Adrenal gland (tissue), 5 donors: ENCODE measurements around the gene TRAPPC10.

Experiments used
- POLR2A ChIP-seq, 2 donors: fragments of 450-650 bp; IDR thresholded peaks; one replicate each; pipeline ENCODE4 v1.6.1; 2017; ENCODE audit warnings: antibody characterized with exemption in 2 of 2, mild to moderate bottlenecking in 2 of 2, moderate library complexity in 1 of 2
- TF ChIP-seq, protein P1 (sequence below), 6 experiments: fragments of 450-650 bp in 4 of 6; fragments of 200-600 bp in 2 of 6; sonication (generic) in 1 of 6; IDR thresholded peaks; 1 replicate in 5 of 6; 2 replicates in 1 of 6; pipeline versions ENCODE4 v1.5.1 to v1.8.0; 2016 to 2021; ENCODE audit warnings: antibody characterized with exemption in 6 of 6, mild to moderate bottlenecking in 2 of 6, moderate library complexity in 1 of 6
- donor health status: DM: no; HTN: no; CAD: no.

DNA sequence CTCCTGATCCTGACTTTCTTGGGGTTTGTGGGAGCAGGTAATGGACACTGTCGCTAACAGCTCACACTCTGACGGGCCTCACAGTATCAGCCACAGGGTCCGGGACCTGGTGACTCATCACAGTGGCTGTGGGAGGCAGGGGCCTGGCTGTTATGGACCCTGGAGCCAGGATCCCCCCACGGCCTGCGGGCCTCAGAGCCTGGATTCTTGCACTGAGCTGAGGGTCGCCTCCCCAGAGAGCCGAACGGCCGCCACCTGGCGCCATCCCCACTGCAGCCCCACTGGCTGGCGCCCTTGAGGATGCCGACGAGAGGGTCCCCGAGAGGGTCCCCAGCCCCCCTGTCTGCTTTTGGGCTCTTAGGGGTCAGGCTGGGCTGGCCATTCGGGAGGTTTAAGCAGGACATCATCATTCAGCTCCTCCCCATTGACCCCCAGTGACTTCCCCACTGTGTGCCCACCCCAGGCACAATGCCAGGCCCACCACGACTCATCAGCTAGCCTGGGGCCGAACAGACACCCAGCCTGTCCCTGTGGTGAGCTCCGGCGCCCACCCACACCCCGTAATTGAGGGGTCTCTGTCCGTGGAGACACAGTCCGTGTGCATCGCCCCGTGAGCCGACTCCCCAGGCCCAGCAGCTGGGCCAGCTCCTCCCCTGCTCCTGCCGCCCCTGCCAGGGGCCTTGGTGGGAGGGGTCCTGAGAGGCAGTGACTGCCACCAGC lies 30.8 kb upstream of the TRAPPC10 start:
- TF ChIP-seq, protein P1, sequence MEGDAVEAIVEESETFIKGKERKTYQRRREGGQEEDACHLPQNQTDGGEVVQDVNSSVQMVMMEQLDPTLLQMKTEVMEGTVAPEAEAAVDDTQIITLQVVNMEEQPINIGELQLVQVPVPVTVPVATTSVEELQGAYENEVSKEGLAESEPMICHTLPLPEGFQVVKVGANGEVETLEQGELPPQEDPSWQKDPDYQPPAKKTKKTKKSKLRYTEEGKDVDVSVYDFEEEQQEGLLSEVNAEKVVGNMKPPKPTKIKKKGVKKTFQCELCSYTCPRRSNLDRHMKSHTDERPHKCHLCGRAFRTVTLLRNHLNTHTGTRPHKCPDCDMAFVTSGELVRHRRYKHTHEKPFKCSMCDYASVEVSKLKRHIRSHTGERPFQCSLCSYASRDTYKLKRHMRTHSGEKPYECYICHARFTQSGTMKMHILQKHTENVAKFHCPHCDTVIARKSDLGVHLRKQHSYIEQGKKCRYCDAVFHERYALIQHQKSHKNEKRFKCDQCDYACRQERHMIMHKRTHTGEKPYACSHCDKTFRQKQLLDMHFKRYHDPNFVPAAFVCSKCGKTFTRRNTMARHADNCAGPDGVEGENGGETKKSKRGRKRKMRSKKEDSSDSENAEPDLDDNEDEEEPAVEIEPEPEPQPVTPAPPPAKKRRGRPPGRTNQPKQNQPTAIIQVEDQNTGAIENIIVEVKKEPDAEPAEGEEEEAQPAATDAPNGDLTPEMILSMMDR (IDR thresholded peaks at IDR 0.05) = no peak
- no peak for TF ChIP-seq POLR2A (IDR thresholded peaks at IDR 0.05)
